ENCODE measurements around the gene GUCY1A2.
"Not testable (repeated sequence)": the region's sequence is repeated elsewhere in the genome, so short reads cannot be mapped to it uniquely, and the experiment has no call there.

GUCY1A2 gene

GRCh38 chr11:106937111-106937510 lies 81.2 kb downstream of the GUCY1A2 start:
- no peak for DNase-seq

- DNase-seq = no peak
Observed at GRCh38 chr11:106925245-106925644, 93.0 kb downstream of the GUCY1A2 start.

DNA sequence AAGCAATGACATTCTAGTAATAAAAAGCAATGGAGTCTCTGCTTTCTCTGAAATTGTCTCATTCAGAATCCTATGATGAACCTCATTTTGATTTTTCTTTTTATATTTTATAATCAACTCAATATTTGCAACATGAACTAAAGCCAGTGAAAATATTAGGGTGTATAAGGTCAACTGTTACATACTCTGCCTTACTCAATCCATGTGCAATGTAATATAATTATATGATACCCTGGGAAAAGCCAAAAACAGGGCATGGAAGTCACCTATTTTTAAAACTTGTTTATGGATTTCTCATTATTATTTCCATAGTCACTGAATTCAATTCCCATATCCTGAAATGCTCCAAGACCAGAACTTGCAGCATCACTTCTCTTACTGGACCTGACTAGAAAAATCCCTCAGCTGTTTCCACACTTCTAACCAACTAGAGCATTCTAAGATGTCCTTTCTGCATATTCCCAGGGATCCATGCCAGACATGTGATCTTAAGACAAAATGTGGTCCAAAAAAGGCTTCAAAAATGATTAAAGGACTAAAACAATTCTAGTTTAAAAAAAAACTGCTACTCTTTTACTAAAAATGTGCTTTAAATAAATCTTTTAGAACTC lies 97.3 kb downstream of the GUCY1A2 start:
- no peak for DNase-seq

- no peak for DNase-seq
Observed at GRCh38 chr11:106917973-106918372, 100.3 kb downstream of the GUCY1A2 start.

GRCh38 chr11:106914409-106914808 lies 103.9 kb downstream of the GUCY1A2 start:
- no peak for DNase-seq

DNA sequence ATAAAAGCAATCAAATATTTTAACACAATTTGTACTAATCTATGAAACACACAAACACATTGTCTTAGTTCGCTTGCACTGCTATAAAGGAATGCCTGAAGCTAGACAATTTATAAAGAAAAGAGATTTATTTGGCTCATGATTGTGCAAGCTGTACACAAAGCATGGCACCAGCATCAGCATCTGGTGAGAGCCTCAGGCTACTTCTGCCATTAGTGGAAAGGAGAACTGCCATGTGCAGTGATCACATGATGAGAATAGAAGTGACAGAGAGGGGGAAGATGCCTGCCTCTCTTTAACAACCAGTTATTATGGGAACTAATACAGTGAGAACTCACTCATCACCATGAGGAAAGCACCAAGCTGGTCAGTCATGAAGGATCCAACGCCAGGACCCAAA lies 105.1 kb downstream of the GUCY1A2 start:
- no peak for DNase-seq

DNA sequence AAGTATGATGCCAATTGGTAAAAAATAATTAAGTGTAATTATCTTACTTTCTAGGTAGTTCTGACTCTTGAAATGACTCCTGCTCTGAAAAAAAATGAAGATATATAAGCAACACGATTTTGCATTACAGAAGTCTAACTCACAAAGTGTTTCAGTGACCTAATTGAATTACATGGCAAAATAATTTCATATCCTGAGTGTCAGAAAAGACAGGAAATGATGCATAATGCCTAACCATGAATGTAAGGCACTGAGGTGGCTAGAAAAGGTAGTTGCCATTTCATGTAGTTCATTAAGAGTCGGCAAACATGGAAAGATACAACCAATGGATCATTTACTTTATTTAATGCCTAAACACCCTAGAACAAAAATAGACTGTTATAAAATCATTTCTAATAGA lies 113.5 kb downstream of the GUCY1A2 start:
- no peak for DNase-seq

- DNase-seq = no peak
Observed at GRCh38 chr11:106889718-106890117, 128.6 kb downstream of the GUCY1A2 start.

GRCh38 chr11:106888386-106888785 lies 129.9 kb downstream of the GUCY1A2 start:
- DNase-seq = no peak

DNA sequence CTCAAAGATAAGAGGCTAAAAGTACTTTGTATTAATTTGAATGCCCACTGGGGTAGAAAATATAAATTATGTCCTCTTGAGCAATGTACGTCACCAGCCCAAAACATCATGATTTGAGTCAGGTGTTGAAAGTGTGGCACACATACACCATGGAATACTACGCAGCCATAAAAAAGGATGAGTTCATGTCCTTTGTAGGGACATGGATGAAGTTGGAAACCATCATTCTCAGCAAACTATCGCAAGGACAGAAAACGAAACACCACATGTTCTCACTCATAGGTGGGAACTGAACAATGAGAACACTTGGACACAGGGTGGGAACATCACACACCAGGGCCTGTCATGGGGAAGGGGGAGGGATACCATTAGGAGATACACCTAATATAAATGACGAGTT lies 134.6 kb downstream of the GUCY1A2 start:
- DNase-seq = not testable (repeated sequence)

GRCh38 chr11:106879832-106880546 lies 138.3 kb downstream of the GUCY1A2 start:
- no peak for DNase-seq

GRCh38 chr11:106879029-106879428 lies 139.2 kb downstream of the GUCY1A2 start:
- no peak for DNase-seq

DNA sequence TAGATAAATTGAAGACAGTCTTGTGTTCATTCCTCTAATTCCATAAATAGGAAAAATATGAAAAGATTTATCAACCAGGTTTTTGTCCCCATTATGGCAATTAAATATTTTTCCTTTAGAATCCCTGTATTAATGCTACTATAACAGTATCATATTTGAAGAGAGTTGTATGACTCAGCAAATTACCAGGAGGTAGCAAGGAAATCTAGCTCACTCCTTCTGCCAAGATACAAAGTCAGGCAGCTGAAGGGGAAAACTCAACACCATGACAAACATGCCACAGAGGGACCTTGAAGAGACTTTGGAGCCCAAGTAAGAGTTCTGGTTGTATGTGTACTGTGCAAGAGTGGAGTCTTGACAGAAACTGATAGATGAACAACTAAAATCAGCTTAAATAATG lies 143.3 kb downstream of the GUCY1A2 start:
- no peak for DNase-seq

DNA sequence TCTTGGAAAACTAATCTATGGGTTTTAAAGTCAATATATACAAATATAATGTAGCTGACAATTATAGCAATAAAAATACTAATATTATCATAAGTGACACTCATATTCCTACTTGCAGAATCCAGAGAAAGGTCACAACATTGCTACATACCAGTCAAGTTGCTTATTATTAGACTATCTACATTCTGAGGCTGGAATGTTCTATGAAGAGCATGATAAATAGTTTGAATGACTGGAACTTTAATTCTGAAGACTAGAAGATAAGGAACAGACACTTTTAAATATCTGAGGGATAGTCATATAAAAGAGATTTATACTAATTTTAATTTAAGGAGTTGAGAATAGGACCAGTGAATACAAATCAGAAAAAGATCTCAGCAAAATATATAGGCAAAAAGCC lies 146.0 kb downstream of the GUCY1A2 start:
- DNase-seq = no peak

DNA sequence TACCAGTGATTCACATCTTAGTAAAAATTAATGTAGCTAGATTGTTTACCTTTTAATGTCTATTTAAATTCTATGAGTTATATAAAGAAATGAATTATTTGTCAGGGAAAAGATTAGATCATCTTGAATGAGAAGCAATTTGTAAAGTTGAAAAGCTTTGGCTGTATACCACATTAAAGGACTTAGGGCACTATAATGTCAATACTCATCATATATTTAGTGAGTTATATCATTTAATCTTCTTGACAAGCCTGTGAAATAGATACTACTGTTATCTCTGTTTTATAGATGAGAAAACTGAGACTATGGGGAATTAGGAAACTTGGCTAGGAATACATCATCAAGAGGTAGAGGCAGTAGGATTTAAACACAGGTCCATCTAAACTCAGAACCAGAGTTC lies 160.1 kb downstream of the GUCY1A2 start:
- DNase-seq = no peak

DNA sequence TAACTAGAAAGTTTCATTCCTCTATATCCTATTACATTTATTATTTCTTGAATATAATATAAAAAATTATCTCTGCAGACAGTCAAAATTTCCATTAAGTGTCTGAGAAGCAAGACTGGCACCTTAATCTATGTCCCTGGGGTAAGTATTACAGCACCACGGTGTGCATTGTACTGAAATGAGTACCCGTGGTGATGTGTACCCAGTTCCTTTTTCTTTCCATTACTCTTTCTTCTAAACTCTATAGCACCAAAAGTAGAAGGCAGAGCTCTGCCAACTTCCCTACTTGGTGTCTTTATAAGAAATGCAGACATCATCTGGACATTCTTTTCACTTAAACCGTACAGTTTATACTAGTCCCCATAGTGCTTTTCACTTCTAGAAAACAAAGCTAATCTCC lies 161.7 kb downstream of the GUCY1A2 start:
- no peak for DNase-seq

GRCh38 chr11:106854429-106854828 lies 163.8 kb downstream of the GUCY1A2 start:
- no peak for DNase-seq

- no peak for DNase-seq
Observed at GRCh38 chr11:106853850-106854401, 164.3 kb downstream of the GUCY1A2 start.

- DNase-seq = no peak
Observed at GRCh38 chr11:106852779-106853178, 165.5 kb downstream of the GUCY1A2 start.

- DNase-seq = no peak
Observed at GRCh38 chr11:106848526-106848925, 169.8 kb downstream of the GUCY1A2 start.

- DNase-seq = no peak
Observed at GRCh38 chr11:106842134-106842533, 176.1 kb downstream of the GUCY1A2 start.

GRCh38 chr11:106840947-106841346 lies 177.3 kb downstream of the GUCY1A2 start:
- no peak for DNase-seq

DNA sequence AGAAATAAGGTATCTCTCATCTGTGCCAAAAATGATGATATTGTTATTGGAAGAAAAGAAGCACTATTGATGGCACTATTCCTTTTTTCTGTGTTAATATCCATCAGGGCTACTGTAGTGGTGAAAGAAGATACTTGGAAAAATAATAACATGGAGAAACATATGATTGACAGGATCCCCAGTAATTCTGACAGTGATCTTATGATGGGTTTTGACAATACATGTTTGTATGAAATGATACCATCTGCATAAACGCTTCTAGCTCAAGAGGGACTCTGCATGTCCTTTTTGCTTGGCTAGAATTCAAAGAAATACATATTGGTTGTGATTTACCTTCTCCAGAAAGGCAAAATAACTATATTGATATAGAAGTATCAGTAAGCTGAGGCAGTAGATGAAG lies 178.1 kb downstream of the GUCY1A2 start:
- DNase-seq = no peak

DNA sequence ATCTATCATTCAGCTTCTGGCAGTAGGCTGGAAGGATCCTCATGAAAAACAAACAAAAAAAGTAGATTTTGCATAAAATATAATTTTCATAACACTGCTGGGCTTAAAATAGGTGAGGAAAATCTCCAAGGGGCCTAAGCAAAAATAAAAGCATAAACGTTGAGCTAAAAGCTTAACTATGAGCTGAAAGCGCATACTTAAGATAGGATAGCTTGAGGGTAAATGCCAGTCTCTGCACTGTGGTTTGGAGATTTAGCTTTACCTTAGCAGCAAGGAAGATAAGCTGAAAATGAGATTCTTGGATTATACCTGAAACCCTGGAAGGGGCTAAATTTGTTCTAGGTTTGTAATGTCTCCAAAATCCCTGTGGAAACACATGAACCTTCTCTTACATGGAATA lies 183.7 kb downstream of the GUCY1A2 start:
- no peak for DNase-seq

GRCh38 chr11:106828976-106829375 lies 189.3 kb downstream of the GUCY1A2 start:
- DNase-seq = no peak
